Activated CD8-positive, alpha-beta T cell treated with anti-CD3 and anti-CD28 coated beads for 36 hours (primary cell): Measurements from ENCODE around the gene HNRNPLL. TPM values are rescaled to one million over a fixed set of nuclear protein-coding genes. Genes with fewer than 3 reads are reported as not detected.

ENCODE experiments used
- ATAC-seq: fragments of 200-7000 bp; cut with Tn5 transposase; one replicate; pipeline ENCODE4 v1.10.0; 2021; ENCODE audit warnings: mild to moderate bottlenecking, moderate library complexity
- CTCF ChIA-PET: fragments of 350-600 bp; sonication (Branson Sonifier 250); formaldehyde crosslinking; loops from one replicate; lab custom pipeline; 2021; ENCODE audit warnings: antibody characterized with exemption; lab: Charles Lee
- POLR2A ChIA-PET: fragments of 350-600 bp; sonication (Branson Sonifier 250); formaldehyde crosslinking; loops from one replicate; lab custom pipeline; 2021; ENCODE audit warnings: antibody characterized with exemption; lab: Charles Lee
- DNase-seq: peaks from one replicate; pipeline ENCODE4 v3.0.0-alpha.2; 2020
- H3K27ac Mint-ChIP-seq: one replicate; pipeline ENCODE4 v1.8.0; 2021; ENCODE audit warnings: mild to moderate bottlenecking, mixed read lengths
- H3K27me3 Mint-ChIP-seq: one replicate; pipeline ENCODE4 v1.8.0; 2021; ENCODE audit warnings: mixed read lengths
- H3K36me3 Mint-ChIP-seq: one replicate; pipeline ENCODE4 v1.8.0; 2021; ENCODE audit warnings: low read depth, mixed read lengths
- H3K4me1 Mint-ChIP-seq: one replicate; pipeline ENCODE4 v1.8.0; 2021; ENCODE audit warnings: low read depth, mixed read lengths
- H3K4me3 Mint-ChIP-seq: one replicate; pipeline ENCODE4 v1.8.0; 2021; ENCODE audit warnings: mild to moderate bottlenecking, moderate library complexity, mixed read lengths
- H3K9me3 Mint-ChIP-seq: one replicate; pipeline ENCODE4 v1.8.0; 2021; ENCODE audit warnings: mixed read lengths
- intact Hi-C: fragments of 100-400 bp; cut with micrococcal nuclease; formaldehyde crosslinking; loops from one replicate; pipeline ENCODE4 v1.10.0; 2022
- total RNA-seq, 2 experiments: library from RNA; stranded (reverse); gene quantifications; one replicate each; pipeline ENCODE4 v1.2.3, GENCODE V29; 2021
- TF ChIP-seq, protein P1 (sequence below): fragments of 200-600 bp; IDR thresholded peaks from one replicate; pipeline ENCODE4 v1.8.0; 2022; ENCODE audit warnings: antibody characterized with exemption, mild to moderate bottlenecking

HNRNPLL gene
- total RNA-seq, 2 experiments from 2014 or later: 54.9 to 55.3 TPM

DNA sequence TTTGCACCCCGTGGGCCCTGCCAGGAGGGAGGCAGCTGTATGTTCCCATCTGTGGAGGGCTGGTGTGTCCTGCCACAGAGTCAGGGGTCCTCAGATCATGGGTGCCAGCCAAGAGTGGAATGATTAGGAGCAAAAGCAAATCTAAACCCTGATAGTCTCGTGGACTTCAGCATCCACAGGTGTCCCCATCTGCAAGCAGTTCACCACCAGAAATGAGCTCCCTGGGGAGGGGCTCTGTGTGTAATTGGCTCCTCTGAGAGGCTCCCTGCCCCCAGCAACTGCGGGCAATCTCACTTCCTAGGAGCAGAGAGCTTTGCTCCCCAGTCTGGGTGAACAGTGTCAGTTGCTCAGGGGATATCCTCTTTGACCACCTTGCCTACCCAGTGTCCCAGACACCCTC lies 78.1 kb downstream of the HNRNPLL start:
- POLR2A ChIA-PET: interaction anchor here (1.0 kb wide), 1 partner anchor 23 kb away, joined by 3 read pairs; no protein-coding TSS in a partner anchor
- DNase-seq: no peak
- no peaks in the 10 kb centered on the region for H3K9me3 Mint-ChIP-seq

DNA sequence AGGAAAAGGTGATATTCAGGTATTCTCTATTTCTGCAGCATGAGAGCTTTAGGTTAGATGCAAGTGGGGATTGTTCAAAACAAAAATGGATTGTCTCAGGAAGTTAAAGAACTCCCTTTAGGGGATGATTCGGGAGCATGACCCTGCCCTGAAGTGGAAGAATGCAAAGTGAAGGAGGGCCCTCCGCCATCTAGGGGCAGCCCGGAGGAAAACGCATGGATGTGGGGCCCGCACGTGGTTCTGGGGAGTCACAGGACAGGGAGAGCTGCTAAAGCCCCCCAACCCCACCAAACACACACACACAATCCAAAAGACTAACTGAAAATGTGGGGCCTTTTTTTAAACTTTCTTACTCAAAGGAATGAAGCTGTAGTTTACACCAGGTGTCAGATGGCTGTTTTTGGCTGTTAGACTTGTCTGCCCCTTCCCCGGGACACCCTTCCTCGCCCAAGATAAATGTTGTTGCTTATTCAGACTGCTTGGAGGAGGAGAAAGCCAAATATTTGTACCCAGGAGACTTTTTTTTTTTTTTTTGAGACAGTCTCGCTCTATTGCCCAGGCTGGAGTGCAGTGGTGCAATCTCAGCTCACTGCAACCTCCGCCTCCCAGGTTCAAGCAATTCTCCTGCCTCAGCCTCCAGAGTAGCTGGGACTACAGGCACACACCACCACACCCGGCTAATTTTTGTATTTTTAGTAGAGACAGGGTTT lies 78.8 kb downstream of the HNRNPLL start:
- TF ChIP-seq, protein P1, sequence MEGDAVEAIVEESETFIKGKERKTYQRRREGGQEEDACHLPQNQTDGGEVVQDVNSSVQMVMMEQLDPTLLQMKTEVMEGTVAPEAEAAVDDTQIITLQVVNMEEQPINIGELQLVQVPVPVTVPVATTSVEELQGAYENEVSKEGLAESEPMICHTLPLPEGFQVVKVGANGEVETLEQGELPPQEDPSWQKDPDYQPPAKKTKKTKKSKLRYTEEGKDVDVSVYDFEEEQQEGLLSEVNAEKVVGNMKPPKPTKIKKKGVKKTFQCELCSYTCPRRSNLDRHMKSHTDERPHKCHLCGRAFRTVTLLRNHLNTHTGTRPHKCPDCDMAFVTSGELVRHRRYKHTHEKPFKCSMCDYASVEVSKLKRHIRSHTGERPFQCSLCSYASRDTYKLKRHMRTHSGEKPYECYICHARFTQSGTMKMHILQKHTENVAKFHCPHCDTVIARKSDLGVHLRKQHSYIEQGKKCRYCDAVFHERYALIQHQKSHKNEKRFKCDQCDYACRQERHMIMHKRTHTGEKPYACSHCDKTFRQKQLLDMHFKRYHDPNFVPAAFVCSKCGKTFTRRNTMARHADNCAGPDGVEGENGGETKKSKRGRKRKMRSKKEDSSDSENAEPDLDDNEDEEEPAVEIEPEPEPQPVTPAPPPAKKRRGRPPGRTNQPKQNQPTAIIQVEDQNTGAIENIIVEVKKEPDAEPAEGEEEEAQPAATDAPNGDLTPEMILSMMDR: no peak

More for the DNA sequence above, 78.1 kb downstream of the HNRNPLL start:
- Mint-ChIP-seq H3K27me3 (peaks cover 18% of the 10 kb centered on the region), H3K4me3 (no peak overlapping the region), H3K36me3 (no peaks in the 10 kb centered on the region), H3K27ac (no peak overlapping the region), H3K4me1 (peaks cover 4% of the 10 kb centered on the region)
- ATAC-seq: no peak
- CTCF ChIA-PET: interaction anchor here (1.9 kb wide), 1 partner anchor 12 kb away, joined by 5 read pairs; no protein-coding TSS in a partner anchor
- intact Hi-C loops: no loop called here
- TF ChIP-seq, protein P1: no peak

DNA sequence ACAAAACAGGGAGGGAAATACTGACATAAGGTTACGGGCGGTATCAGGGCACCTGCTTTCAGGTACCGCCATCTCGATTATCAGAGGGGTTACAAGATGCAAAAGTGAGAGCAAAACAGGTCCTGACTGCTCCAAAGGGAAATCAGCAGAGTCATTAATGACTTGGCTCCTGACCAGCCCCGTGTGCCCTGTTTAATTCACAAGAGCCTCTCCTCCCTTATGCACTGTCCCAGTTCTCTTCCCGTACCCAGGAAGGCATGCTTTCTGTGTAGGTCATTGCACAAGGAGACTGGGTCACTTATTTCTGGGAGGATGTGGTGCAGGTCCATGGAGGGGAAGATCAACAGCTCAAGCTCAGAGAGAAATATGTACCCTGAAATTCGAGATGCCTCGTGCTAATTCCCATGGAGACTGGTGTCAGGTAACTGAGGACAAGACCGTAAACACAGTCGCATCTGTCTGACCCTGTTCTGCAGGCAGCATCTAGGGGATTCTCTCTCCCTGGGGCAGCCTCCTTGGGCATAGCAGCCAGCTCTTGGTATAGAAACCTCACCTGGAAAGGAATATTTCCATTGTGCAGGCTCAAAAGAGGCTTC lies 79.9 kb downstream of the HNRNPLL start:
- H3K9me3 Mint-ChIP-seq: no peaks in the 10 kb centered on the region
- no peaks in the 10 kb centered on the region for H3K4me1 Mint-ChIP-seq
- TF ChIP-seq, protein P1: no peak
- no peaks in the 10 kb centered on the region for H3K36me3 Mint-ChIP-seq
- ChIA-PET POLR2A (no interaction called here), CTCF (interaction anchor here (1.4 to 1.9 kb wide), 3 partner anchors 13 to 207 kb away, joined by 3 to 8 read pairs (median 5); no protein-coding TSS in a partner anchor)
- intact Hi-C loops: no loop called here
- H3K27me3 Mint-ChIP-seq: peaks cover 14% of the 10 kb centered on the region
- no peak overlapping the region for H3K4me3 Mint-ChIP-seq
- DNase-seq: no peak
- H3K27ac Mint-ChIP-seq: no peak overlapping the region
- no peak for ATAC-seq

More for the DNA sequence above, 78.8 kb downstream of the HNRNPLL start:
- intact Hi-C loops: no loop called here
- Mint-ChIP-seq H3K4me1 (peaks cover 4% of the 10 kb centered on the region), H3K4me3 (no peak overlapping the region), H3K9me3 (no peaks in the 10 kb centered on the region), H3K27ac (no peak overlapping the region), H3K36me3 (no peaks in the 10 kb centered on the region), H3K27me3 (peaks cover 18% of the 10 kb centered on the region)
- CTCF ChIA-PET: interaction anchor here (0.7 to 1.9 kb wide), 2 partner anchors 13 to 14 kb away, joined by 4 to 5 read pairs; no protein-coding TSS in a partner anchor
- ATAC-seq (no peak), DNase-seq (no peak)
- POLR2A ChIA-PET: no interaction called here

DNA sequence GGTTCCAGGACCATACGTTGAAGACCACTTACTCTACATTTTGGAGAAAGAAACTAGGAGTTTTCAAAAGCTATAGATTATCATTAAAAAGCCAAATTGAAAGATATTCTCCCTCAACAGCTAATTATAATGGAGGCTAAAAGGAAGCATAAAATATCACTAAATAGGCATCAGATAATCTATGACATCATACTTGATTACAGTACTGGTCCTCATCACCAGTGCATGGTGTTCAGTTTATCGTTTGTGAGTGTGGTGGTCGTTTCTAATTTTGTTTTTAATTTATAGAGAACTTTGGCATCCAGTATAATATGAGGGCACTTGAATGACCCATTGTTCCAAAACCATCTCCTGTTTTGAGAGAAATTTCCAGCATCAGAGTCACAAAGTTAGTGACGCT lies 80.9 kb downstream of the HNRNPLL start:
- H3K36me3 Mint-ChIP-seq: no peaks in the 10 kb centered on the region
- H3K27ac Mint-ChIP-seq: no peak overlapping the region
- peaks cover 15% of the 10 kb centered on the region for H3K27me3 Mint-ChIP-seq
- ChIA-PET POLR2A (interaction anchor here (1.3 kb wide), 1 partner anchor 156 kb away, joined by 6 read pairs; no protein-coding TSS in a partner anchor), CTCF (interaction anchor here (1.4 to 5.5 kb wide), 3 partner anchors 13 to 206 kb away, joined by 3 to 27 read pairs (median 8); no protein-coding TSS in a partner anchor)
- TF ChIP-seq, protein P1: no peak
- H3K4me1 Mint-ChIP-seq: no peaks in the 10 kb centered on the region
- DNase-seq (no peak), ATAC-seq (no peak)
- H3K4me3 Mint-ChIP-seq: no peak overlapping the region
- intact Hi-C loops: no loop called here
- no peaks in the 10 kb centered on the region for H3K9me3 Mint-ChIP-seq

DNA sequence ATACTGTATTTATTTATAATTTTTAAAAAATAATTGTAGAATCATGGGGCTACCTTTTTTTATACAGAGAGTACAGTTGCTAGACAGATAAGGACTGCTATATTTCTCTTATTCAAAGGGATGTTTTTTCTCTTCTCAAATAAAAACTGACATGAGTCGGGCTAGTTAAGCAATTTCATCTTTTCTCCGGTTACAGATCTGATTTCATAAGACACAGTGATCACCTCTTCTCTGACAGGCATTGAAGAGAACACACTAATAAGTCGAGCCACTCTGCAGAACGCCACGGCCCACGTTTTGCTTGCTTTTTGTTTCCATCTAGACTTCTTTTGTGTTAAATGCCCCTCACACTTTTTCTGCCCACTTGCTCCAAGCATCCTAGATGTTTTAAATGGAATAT lies 85.4 kb downstream of the HNRNPLL start:
- peaks cover 5% of the 10 kb centered on the region for H3K27me3 Mint-ChIP-seq
- TF ChIP-seq, protein P1: no peak
- DNase-seq (no peak), ATAC-seq (no peak)
- H3K36me3 Mint-ChIP-seq: no peaks in the 10 kb centered on the region
- H3K4me1 Mint-ChIP-seq: no peaks in the 10 kb centered on the region
- H3K27ac Mint-ChIP-seq: no peak overlapping the region
- ChIA-PET POLR2A (no interaction called here), CTCF (interaction anchor here (0.9 to 5.5 kb wide), 2 partner anchors 9 to 202 kb away, joined by 3 to 27 read pairs; no protein-coding TSS in a partner anchor)
- no peak overlapping the region for H3K4me3 Mint-ChIP-seq
- no peaks in the 10 kb centered on the region for H3K9me3 Mint-ChIP-seq
- intact Hi-C loops: no loop called here
